HG03139 (cell line): ENCODE measurements around the gene ZSCAN12.
"Not testable (repeated sequence)": the region's sequence is repeated elsewhere in the genome, so short reads cannot be mapped to it uniquely, and the experiment has no call there.

Source experiments
- ATAC-seq: cut with Tn5 transposase; IDR thresholded peaks from one replicate; pipeline ENCODE4 v1.9.1; 2021; ENCODE audit not compliant: unreplicated experiment

ZSCAN12 gene

GRCh38 chr6:28399350-28400121 lies at the start of gene ZSCAN12:
ZSCAN12 (minus strand) TSS chr6:28399747; CDS start chr6:28398405, 1,342 bp downstream.
- ATAC-seq: peak; percentile 91

GRCh38 chr6:28449056-28449455 lies 49.5 kb upstream of the ZSCAN12 start:
- ATAC-seq: no peak

DNA sequence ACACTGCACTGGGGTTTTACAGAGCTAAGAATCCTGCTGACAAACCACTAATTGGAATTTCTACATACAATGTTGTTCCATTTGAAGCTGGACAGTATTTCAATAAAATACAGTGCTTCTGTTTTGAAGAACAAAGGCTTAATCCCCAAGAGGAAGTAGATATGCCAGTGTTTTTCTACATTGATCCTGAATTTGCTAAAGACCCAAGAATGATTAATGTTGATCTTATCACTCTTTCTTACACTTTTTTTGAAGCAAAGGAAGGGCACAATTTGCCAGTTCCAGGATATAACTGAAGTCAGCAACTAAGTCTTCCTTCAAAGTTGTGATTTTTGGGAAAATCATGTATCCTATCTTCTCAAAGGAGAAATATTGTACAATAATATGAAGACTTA lies 48.0 kb upstream of the ZSCAN12 start:
- not testable (repeated sequence) for ATAC-seq

GRCh38 chr6:28446818-28447511 lies 47.4 kb upstream of the ZSCAN12 start:
- ATAC-seq: no peak

DNA sequence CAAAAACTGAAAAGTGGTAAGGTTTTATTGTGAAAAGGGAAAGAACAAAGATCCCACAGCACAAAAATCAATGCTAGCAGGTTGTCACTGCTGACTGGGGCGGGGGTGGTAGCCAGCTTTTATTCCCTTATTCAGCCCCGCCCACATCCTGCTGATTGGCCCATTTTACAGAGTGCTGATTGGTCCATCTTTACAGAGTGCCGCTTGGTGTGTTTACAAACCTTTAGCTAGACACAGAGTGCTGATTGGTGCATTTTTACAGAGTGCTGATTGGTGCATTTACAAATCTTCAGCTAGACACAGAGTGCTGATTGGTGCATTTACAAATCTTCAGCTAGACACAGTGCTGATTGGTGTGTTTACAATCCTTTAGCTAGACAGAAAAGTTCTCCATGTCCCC lies 45.2 kb upstream of the ZSCAN12 start:
- ATAC-seq: not testable (repeated sequence)

GRCh38 chr6:28443112-28443773 lies 43.7 kb upstream of the ZSCAN12 start, which contains the start of gene ZSCAN23:
ZSCAN23 (minus strand) TSS chr6:28443491; CDS start chr6:28436266, 7,225 bp downstream.
- ATAC-seq: peak; percentile 93

DNA sequence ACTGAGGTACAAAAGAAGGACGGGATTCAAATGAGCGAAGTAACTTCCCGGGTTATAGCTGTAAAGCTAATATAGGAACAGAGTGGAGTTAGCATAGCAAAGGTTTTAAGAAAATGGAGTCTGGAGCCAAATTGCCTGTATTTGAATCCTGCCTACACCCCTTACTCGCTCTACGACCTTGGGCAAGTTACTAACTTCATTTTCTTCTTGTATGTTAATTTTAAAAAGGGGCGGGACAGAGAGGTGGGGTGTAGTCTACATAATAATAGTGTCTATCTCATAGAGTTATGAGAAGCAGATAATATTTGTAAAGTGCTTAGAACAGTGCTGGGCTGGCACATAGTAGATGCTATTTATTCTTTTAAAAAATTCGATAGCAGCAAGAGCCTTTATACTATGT lies 43.0 kb upstream of the ZSCAN12 start:
- ATAC-seq: no peak

GRCh38 chr6:28436404-28436803 lies 36.9 kb upstream of the ZSCAN12 start:
- ATAC-seq: no peak

- no peak for ATAC-seq
These were observed 33.6 kb upstream of the ZSCAN12 start for GRCh38 chr6:28433119-28433518.

DNA sequence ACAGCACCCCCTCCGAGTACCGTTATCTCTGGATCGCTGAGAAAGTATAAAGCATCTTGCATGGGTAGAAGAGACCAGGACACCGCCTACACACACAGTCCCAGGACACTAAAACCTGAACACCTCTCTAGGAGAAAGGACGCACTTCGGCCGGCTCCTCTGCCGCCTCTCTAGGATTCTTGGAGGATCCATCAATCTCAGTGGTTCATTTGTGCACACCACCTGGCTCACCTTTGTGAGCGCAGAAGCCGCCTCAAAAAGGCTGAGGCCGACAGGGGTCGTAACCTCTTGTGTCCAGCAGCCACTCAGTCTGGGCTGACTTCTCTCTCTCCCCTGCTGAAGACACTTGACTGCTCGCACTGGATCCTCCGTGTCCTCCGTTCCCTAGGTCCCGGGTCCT lies 30.2 kb upstream of the ZSCAN12 start:
- ATAC-seq: no peak

DNA sequence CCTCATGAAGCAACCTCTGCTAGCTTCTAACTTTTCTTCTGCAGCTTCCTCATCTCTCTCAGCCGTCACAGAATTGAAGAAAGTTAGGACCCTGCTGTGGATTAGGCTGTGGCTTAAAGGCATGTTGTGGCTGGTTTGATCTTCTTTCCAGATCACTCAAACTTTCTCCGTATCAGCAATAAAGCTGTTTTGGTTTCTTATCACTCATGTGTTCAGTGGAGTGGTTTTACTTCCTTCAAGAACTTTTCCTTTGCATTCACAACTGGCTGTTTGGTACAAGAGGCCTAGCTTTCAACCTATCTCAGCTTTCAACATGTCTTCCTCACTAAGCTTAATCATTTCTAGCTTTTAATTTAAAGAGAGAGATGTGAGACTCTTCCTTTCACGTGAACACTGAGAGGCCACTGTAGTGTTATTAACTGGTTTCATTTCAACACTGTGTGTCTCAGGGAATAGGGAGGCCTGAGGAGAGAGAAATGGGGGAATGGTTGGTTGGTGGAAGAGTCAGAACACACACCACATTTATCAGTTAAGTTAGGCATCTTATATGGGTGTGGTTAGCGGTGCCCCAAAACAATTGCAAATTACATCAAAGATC lies 26.5 kb upstream of the ZSCAN12 start:
- ATAC-seq: no peak

- no peak for ATAC-seq
These were observed 24.6 kb upstream of the ZSCAN12 start for GRCh38 chr6:28424163-28424562.

GRCh38 chr6:28423546-28423945 lies 24.0 kb upstream of the ZSCAN12 start:
- ATAC-seq: no peak

DNA sequence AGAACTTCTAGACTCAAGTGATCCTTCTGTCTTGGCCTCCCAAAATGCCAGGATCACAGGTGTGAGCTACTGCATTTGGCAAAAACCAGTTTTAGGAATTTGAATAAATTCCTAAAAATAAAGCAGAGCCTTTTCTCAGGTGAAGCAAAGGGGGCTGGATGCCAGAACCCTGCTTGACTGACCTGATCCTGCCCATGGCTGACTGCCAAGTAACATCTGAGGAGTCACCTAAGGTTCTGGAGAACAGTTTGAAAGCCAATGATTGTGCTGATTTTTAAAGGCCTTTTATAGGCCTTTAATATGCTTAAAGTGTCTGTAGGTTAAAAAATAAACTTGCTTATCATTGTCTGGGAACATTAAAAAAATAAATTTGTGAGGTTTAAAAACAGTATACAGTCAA lies 14.1 kb upstream of the ZSCAN12 start:
- ATAC-seq: no peak

GRCh38 chr6:28410767-28411166 lies 11.2 kb upstream of the ZSCAN12 start:
- no peak for ATAC-seq

- ATAC-seq: no peak
These were observed 8.7 kb upstream of the ZSCAN12 start for GRCh38 chr6:28408076-28408802.

- no peak for ATAC-seq
These were observed 7.9 kb upstream of the ZSCAN12 start for GRCh38 chr6:28407401-28407800.

DNA sequence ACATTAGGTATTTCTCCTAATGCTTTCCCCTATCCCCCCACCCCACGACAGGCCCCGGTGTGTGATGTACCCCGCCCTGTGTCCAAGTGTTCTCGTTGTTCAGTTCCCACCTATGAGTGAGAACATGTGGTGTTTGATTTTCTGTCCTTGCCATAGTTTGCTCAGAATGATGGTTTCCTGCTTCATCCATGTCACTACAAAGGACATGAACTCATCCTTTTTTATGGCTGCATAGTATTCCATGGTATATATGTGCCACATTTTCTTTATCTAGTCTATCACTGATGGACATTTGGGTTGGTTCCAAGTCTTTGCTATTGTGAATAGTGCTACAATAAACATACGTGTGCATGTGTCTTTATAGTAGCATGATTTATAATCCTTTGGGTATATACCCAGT lies 4.4 kb upstream of the ZSCAN12 start:
- ATAC-seq: not testable (repeated sequence)

DNA sequence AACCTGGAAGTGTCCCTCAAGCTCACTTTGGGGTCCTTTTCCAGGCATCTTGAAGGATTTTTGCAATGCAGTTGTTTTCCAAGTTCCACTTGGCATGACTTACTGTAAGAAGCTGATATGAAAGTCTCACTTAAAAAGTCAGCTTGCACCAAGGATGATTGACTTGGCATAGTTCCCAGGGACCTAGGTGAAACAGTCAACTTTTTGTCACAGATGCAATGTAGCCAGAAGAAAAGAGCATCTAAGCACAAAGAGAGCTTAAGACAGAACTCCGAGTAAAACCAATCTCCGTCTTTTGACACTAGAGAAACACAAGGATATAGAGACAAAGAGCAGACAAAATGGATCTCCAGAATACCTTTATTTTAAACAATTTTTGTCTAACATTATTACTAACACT lies 2.6 kb upstream of the ZSCAN12 start:
- no peak for ATAC-seq

DNA sequence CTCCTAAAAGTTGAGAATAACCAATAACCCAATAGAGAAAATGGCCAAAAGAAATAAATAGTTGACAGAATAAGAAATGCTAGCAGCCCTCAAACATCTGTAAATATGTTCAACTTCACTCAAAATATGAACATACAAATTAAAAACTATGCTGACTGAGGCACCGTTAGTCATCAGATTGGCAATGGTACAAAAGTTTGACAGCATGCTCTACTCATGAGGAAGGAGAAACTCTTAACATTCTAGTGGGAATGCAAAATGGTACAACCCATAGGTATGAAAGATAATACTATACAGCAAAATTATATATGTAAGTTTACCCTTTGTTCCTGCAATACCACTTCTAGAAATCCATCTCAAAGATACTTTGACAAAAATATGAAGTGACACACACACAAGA lies 1.6 kb upstream of the ZSCAN12 start:
- ATAC-seq: no peak

- no peak for ATAC-seq
These were observed 540 bp upstream of the ZSCAN12 start for GRCh38 chr6:28400122-28400451.
